IMR-90 (cell line): Measurements from ENCODE around the gene ANTXRL. TPM values are rescaled to one million over a fixed set of nuclear protein-coding genes. Genes with fewer than 3 reads are reported as not detected.

Experiments used
- ATAC-seq: fragments of 200-7000 bp; cut with Tn5 transposase; 2 replicates; pipeline ENCODE4 v1.9.1; 2020; ENCODE audit warnings: low read depth, mild to moderate bottlenecking, moderate library complexity
- BruUV-seq: library from RNA; stranded (reverse); fragments of 400-500 nt; replicated peaks from 2 replicates; lab custom pipeline; 2021; lab: Mats Ljungman, UMichigan
- CTCF ChIA-PET: fragments of 300-600 bp; formaldehyde crosslinking; extraction: SDS; loops from one replicate; lab custom pipeline; 2021; ENCODE audit warnings: antibody characterized with exemption; lab: Yijun Ruan, JAX
- POLR2A ChIA-PET: fragments of 300-600 bp; sonication (Branson Sonifier 250); formaldehyde crosslinking; loops from one replicate; lab custom pipeline; 2022; ENCODE audit warnings: antibody characterized with exemption; ENCODE audit not compliant: unreplicated experiment; lab: Charles Lee
- DNase-seq: peaks from one replicate; pipeline ENCODE4 v3.0.0; 2013
- H2AFZ ChIP-seq: replicated peaks from 2 replicates; pipeline ENCODE3; 2013; ENCODE audit warnings: low read length, mild to moderate bottlenecking; ENCODE audit not compliant: poor library complexity
- H2AK5ac ChIP-seq: 2 replicates; pipeline ENCODE4 v1.6.1; 2013; ENCODE audit warnings: low read depth, low read length, inconsistent platforms
- H2AK9ac ChIP-seq: replicated peaks from 2 replicates; pipeline ENCODE3; 2013; ENCODE audit warnings: mild to moderate bottlenecking, low read depth, low read length, moderate library complexity; ENCODE audit not compliant: poor library complexity
- H2BK120ac ChIP-seq: 2 replicates; pipeline ENCODE4 v1.6.1; 2013; ENCODE audit warnings: low read depth, low read length, inconsistent platforms
- H2BK15ac ChIP-seq: 3 replicates; pipeline ENCODE4 v1.6.1; 2013; ENCODE audit warnings: low read depth, low read length, inconsistent platforms
- H2BK20ac ChIP-seq: 2 replicates; pipeline ENCODE4 v1.6.1; 2013; ENCODE audit warnings: low read depth, mild to moderate bottlenecking, inconsistent platforms, low read length, moderate library complexity
- H2BK5ac ChIP-seq: 2 replicates; pipeline ENCODE4 v1.6.1; 2013; ENCODE audit warnings: mild to moderate bottlenecking, low read depth, low read length, inconsistent platforms; ENCODE audit not compliant: poor library complexity, severe bottlenecking
- H3K14ac ChIP-seq: replicated peaks from 2 replicates; pipeline ENCODE4 v1.6.1; 2013; ENCODE audit warnings: low read depth, low read length, inconsistent platforms
- H3K18ac ChIP-seq: 2 replicates; pipeline ENCODE4 v1.6.1; 2013; ENCODE audit warnings: low read depth, low read length, control low read depth
- H3K23ac ChIP-seq: 2 replicates; pipeline ENCODE4 v1.6.1; 2013; ENCODE audit warnings: low read depth, low read length, inconsistent platforms
- H3K27ac ChIP-seq: 2 replicates; pipeline ENCODE4 v1.5.1; 2013; ENCODE audit warnings: mild to moderate bottlenecking, control low read depth, low read length; ENCODE audit not compliant: insufficient read depth
- H3K27me3 ChIP-seq: 2 replicates; pipeline ENCODE4 v1.6.1; 2013; ENCODE audit warnings: low read length; ENCODE audit not compliant: control insufficient read depth, insufficient read depth
- H3K36me3 ChIP-seq: 2 replicates; pipeline ENCODE4 v1.6.1; 2013; ENCODE audit warnings: low read length, mixed read lengths; ENCODE audit not compliant: control insufficient read depth, insufficient read depth
- H3K4ac ChIP-seq: 2 replicates; pipeline ENCODE4 v1.6.1; 2013; ENCODE audit warnings: low read depth, low read length, inconsistent platforms
- H3K4me1 ChIP-seq: 2 replicates; pipeline ENCODE4 v1.6.1; 2013; ENCODE audit warnings: low read length, mixed read lengths; ENCODE audit not compliant: control insufficient read depth, insufficient read depth
- H3K4me2 ChIP-seq: 2 replicates; pipeline ENCODE4 v1.6.1; 2013; ENCODE audit warnings: low read depth, mild to moderate bottlenecking, control low read depth, low read length, moderate library complexity
- H3K4me3 ChIP-seq: 2 replicates; pipeline ENCODE4 v1.5.1; 2013; ENCODE audit warnings: low read depth, mild to moderate bottlenecking, control low read depth, low read length, moderate library complexity; ENCODE audit not compliant: insufficient read depth
- H3K56ac ChIP-seq: 2 replicates; pipeline ENCODE4 v1.6.1; 2013; ENCODE audit warnings: low read length, inconsistent platforms; ENCODE audit not compliant: insufficient read depth; ENCODE audit errors: extremely low read depth
- H3K79me1 ChIP-seq, 2 experiments: 2 replicates each; pipeline ENCODE4 v1.6.1; 2013; ENCODE audit warnings: low read length in 2 of 2, inconsistent platforms in 1 of 2, low read depth in 1 of 2
- H3K9ac ChIP-seq: 2 replicates; pipeline ENCODE4 v1.6.1; 2013; ENCODE audit warnings: low read depth, low read length, control low read depth
- H3K9me1 ChIP-seq: 2 replicates; pipeline ENCODE4 v1.6.1; 2013; ENCODE audit warnings: low read length, inconsistent platforms; ENCODE audit not compliant: insufficient read depth
- H3K9me3 ChIP-seq: 2 replicates; pipeline ENCODE4 v1.6.1; 2013; ENCODE audit warnings: low read length; ENCODE audit not compliant: control insufficient read depth, insufficient read depth
- H4K20me1 ChIP-seq: 2 replicates; pipeline ENCODE4 v1.6.1; 2013; ENCODE audit warnings: low read length, inconsistent platforms; ENCODE audit not compliant: insufficient read depth
- H4K5ac ChIP-seq: 2 replicates; pipeline ENCODE4 v1.6.1; 2013; ENCODE audit warnings: mild to moderate bottlenecking, low read depth, low read length, control low read depth
- H4K8ac ChIP-seq, 2 experiments: 2 replicates each; pipeline ENCODE4 v1.6.1; 2013; ENCODE audit warnings: low read depth in 2 of 2, low read length in 2 of 2, control low read depth in 1 of 2, inconsistent platforms in 1 of 2
- H4K91ac ChIP-seq: 2 replicates; pipeline ENCODE4 v1.6.1; 2013; ENCODE audit warnings: low read depth, low read length, inconsistent platforms; ENCODE audit not compliant: insufficient read depth
- BHLHE40 ChIP-seq: fragments of 150-350 bp; IDR thresholded peaks from 2 replicates; pipeline ENCODE4 v1.6.1; 2016; ENCODE audit warnings: mild to moderate bottlenecking, low read depth, low read length
- ELK1 ChIP-seq: fragments of 150-350 bp; IDR thresholded peaks from 2 replicates; pipeline ENCODE4 v1.6.1; 2016; ENCODE audit warnings: low read depth, mild to moderate bottlenecking, low read length, moderate library complexity, borderline replicate concordance
- FOS ChIP-seq: fragments of 150-350 bp; IDR thresholded peaks from 2 replicates; pipeline ENCODE4 v1.6.1; 2016; ENCODE audit warnings: low read depth, low read length
- MAFK ChIP-seq: IDR thresholded peaks from 2 replicates; pipeline ENCODE4 v1.6.1; 2012; ENCODE audit warnings: low read depth, low read length, improper control_type of control experiment
- MXI1 ChIP-seq: IDR thresholded peaks from 2 replicates; pipeline ENCODE4 v1.6.1; 2012; ENCODE audit warnings: low read depth, mild to moderate bottlenecking, low read length, moderate library complexity, borderline replicate concordance
- NFE2L2 ChIP-seq: fragments of 150-350 bp; IDR thresholded peaks from 2 replicates; pipeline ENCODE4 v1.6.1; 2016; ENCODE audit warnings: low read depth, mild to moderate bottlenecking, low read length
- POLR2A ChIP-seq: IDR thresholded peaks from 2 replicates; pipeline ENCODE4 v1.6.1; 2012; ENCODE audit warnings: mild to moderate bottlenecking, low read depth, low read length
- RAD21 ChIP-seq: IDR thresholded peaks from 2 replicates; pipeline ENCODE4 v1.6.1; 2012; ENCODE audit warnings: low read length, improper control_type of control experiment
- RFX5 ChIP-seq: IDR thresholded peaks from 2 replicates; pipeline ENCODE4 v1.8.0; 2012; ENCODE audit warnings: low read depth, mild to moderate bottlenecking, low read length, moderate library complexity
- WGBS, 2 experiments: methylation state at CpG; one replicate each; pipeline versions ENCODE4 v1.1.5 to v1.1.7; 2013; ENCODE audit warnings: missing lambda C conversion rate in 2 of 2; ENCODE audit not compliant: insufficient read length in 1 of 2; ENCODE audit errors: extremely low coverage in 2 of 2; 5-methylcytosine and 5-hydroxymethylcytosine counted together
- dilution Hi-C: fragments of 300-500 bp; cut with HindIII; formaldehyde crosslinking; loops from one replicate; pipeline ENCODE4 v1.14.3; 2018; ENCODE audit warnings: low sequenced_read_pairs; ENCODE audit not compliant: unreplicated experiment
- in situ Hi-C: fragments of 300-500 bp; cut with MboI; formaldehyde crosslinking; loops from 3 replicates; pipeline ENCODE4 v1.14.3; 2019; ENCODE audit warnings: low sequenced_read_pairs, inconsistent platforms, mixed read lengths
- intact Hi-C: fragments of 100-400 bp; cut with micrococcal nuclease; formaldehyde crosslinking; loops from 2 replicates; pipeline ENCODE4 v1.10.0; 2022
- polyA plus RNA-seq, 3 experiments: library from polyadenylated mRNA; depleted of rRNA; stranded (reverse); fragments of >200 nt; gene quantifications; 2 replicates each; pipeline ENCODE4 v1.2.3, GENCODE V29; 2012; ENCODE audit warnings: low replicate concordance in 1 of 3
- total RNA-seq: library from RNA; depleted of rRNA; stranded (reverse); fragments of >200 nt; gene quantifications from 2 replicates; pipeline ENCODE4 v1.2.3, GENCODE V29; 2012
- TF ChIP-seq, protein P1 (sequence below): fragments of 150-350 bp; IDR thresholded peaks from 2 replicates; pipeline ENCODE4 v1.6.1; 2017; ENCODE audit warnings: mild to moderate bottlenecking, antibody characterized with exemption, low read length, low read depth

The ANTXRL gene
- total and polyA plus RNA-seq, 2 of the 4 experiments (the other 2 are of a cell fraction) = not detected

- Histone ChIP-seq H3K9me3 (no peaks in the 10 kb centered on the region), H4K8ac (no peak overlapping the region), H3K9ac (no peak overlapping the region), H2BK120ac (no peak overlapping the region), H3K4me2 (no peak overlapping the region), H2AK9ac (no peak overlapping the region), H4K91ac (no peak overlapping the region), H3K4ac (no peak overlapping the region), H2AFZ (no peak overlapping the region), H4K5ac (no peak overlapping the region), H3K79me1 (no peaks in the 10 kb centered on the region; a peak in 1 of 4 replicates), H3K23ac (no peak overlapping the region), H3K18ac (no peak overlapping the region), H3K14ac (no peak overlapping the region), H4K20me1 (no peaks in the 10 kb centered on the region), H2AK5ac (no peak overlapping the region), H3K56ac (no peak overlapping the region), H3K36me3 (no peaks in the 10 kb centered on the region), H3K4me3 (no peak overlapping the region), H3K4me1 (peaks cover 5% of the 10 kb centered on the region), H2BK5ac (no peak overlapping the region), H3K9me1 (peaks cover 2% of the 10 kb centered on the region), H3K27ac (no peak overlapping the region), H3K27me3 (peaks cover 6% of the 10 kb centered on the region; the same call in 1 of the 2 replicates), H2BK20ac (no peak overlapping the region), H2BK15ac (no peak overlapping the region)
- TF ChIP-seq, protein P1, sequence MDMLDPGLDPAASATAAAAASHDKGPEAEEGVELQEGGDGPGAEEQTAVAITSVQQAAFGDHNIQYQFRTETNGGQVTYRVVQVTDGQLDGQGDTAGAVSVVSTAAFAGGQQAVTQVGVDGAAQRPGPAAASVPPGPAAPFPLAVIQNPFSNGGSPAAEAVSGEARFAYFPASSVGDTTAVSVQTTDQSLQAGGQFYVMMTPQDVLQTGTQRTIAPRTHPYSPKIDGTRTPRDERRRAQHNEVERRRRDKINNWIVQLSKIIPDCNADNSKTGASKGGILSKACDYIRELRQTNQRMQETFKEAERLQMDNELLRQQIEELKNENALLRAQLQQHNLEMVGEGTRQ = no peak
- TF ChIP-seq RFX5 (no peak), BHLHE40 (no peak), MAFK (no peak), ELK1 (no peak), MXI1 (no peak), FOS (no peak), RAD21 (no peak), NFE2L2 (no peak), POLR2A (no peak)
- no TSS peak for BruUV-seq
- WGBS, 2 experiments = no CpG with 5 or more reads among the region's 4 CpGs
- intact Hi-C loops (no loop called here), in situ Hi-C loops (no loop called here), dilution Hi-C loops (no loop called here)
- DNase-seq = no peak
- ChIA-PET CTCF (no interaction called here), POLR2A (no interaction called here)
- ATAC-seq = no peak
Measured at GRCh38 chr10:46308113-46308415, 21.3 kb downstream of the ANTXRL start.
